ENCODE data around the gene GRPEL2.

The GRPEL2 gene, protein sequence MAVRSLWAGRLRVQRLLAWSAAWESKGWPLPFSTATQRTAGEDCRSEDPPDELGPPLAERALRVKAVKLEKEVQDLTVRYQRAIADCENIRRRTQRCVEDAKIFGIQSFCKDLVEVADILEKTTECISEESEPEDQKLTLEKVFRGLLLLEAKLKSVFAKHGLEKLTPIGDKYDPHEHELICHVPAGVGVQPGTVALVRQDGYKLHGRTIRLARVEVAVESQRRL

DNA sequence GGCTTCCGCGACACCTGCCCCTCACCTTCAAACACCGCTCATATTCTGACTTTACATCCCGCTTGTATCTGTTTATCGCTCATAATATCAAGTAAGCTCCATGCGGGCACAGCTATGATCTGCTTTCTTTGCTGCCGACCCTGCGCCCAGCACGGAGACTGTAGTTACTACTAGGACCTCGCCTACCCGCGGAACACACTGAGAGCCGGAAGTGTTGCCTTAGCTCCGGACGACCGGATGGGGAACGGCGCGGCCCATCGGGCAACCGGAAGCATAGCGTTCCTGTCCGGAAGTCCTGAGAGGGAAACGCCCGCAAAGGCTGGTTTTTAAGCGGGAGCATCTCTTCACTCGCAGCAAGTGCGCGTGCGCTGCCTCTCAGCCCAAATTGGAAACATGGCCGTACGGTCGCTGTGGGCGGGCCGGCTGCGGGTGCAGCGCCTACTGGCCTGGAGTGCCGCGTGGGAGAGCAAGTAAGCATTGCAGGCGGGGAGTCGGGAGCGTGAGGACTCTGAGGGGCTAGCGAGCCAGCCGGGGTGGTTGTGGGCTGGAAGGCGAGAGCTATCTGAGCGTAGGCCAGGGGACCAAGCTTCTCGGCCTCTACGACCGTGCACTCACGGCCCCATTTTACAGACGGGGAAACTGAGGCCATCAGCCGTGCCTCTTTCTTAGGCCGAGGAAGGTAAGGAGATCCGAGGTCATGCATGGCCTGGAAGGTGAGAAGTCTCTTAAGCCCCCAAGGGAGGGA, at the start of gene GRPEL2:
GRPEL2 (plus strand) TSS at position 353 of the 745 bp plus-strand sequence; CDS start at position 394, 41 bp downstream.
- Mint-ChIP-seq H3K27me3 (no peaks in the 10 kb centered on the region), H3K4me3 (peak within 1 kb of the TSS; percentile 91), H3K9me3 (no peaks in the 10 kb centered on the region), H3K36me3 (peaks cover 23% of the 10 kb centered on the region), H3K4me1 (peaks cover 21% of the 10 kb centered on the region), H3K27ac (peak within 1 kb of the TSS; percentile 86)
- ATAC-seq = peak; percentile 97

DNA sequence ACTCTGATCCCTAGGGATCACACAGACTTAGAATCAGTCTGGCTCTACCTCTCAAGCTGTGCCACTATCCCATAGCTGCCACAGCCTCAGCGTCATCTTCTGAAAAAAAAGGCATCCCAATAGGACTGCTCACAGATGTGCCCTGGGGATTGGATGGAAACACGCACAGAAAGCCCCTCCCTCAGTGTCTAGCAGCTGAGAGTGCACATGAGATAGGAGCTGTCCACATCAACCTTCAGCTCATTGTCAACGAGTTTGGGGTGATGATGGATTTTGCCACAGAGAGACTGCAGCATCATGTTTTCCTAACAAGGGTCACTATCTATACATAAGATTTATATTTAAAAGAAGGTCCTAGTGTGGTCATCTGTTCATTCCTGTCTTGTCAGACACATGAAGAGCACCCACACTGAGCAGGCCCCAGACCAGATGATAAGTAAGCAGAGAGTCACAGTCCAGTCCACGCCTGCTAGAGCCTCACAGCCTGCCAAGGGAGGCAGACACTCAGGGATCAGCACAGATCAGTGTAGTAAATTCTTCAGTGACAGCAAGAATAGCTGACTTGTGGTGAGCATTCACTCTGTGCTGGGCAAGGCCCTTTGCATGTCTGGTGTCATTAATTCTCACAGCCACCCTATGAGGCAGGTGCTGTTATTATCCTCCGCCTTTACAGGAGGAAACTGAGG, 47.8 kb upstream of the GRPEL2 start:
- no peak overlapping the region for H3K4me3 Mint-ChIP-seq
- no peaks in the 10 kb centered on the region for H3K36me3 Mint-ChIP-seq
- no peak for ATAC-seq
- peaks cover 52% of the 10 kb centered on the region for H3K27me3 Mint-ChIP-seq
- peaks cover 9% of the 10 kb centered on the region for H3K4me1 Mint-ChIP-seq
- H3K27ac Mint-ChIP-seq = no peak overlapping the region
- H3K9me3 Mint-ChIP-seq = no peaks in the 10 kb centered on the region

DNA sequence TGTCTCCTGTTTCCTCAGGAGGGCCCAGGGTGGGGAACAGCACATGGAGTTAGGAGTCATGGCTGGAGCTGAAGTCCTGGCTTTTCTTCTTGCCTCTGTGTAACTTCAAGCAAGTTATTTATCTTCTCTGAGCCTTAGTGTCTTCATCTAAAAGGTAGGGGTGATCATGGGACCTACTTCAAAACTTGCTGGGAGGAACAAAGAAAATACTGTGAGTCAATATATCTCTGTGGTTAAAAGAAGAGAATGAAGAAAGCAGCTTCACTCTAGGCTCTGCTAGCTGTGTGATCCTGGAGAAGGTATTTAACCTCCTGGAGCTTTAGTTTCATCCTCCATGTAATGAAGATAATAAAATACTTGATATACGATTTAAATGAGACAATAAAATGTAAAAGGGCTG, 47.1 kb upstream of the GRPEL2 start:
- Mint-ChIP-seq H3K4me1 (peaks cover 9% of the 10 kb centered on the region), H3K27me3 (peaks cover 55% of the 10 kb centered on the region), H3K4me3 (no peak overlapping the region), H3K36me3 (no peaks in the 10 kb centered on the region), H3K9me3 (no peaks in the 10 kb centered on the region), H3K27ac (no peak overlapping the region)
- ATAC-seq = no peak

DNA sequence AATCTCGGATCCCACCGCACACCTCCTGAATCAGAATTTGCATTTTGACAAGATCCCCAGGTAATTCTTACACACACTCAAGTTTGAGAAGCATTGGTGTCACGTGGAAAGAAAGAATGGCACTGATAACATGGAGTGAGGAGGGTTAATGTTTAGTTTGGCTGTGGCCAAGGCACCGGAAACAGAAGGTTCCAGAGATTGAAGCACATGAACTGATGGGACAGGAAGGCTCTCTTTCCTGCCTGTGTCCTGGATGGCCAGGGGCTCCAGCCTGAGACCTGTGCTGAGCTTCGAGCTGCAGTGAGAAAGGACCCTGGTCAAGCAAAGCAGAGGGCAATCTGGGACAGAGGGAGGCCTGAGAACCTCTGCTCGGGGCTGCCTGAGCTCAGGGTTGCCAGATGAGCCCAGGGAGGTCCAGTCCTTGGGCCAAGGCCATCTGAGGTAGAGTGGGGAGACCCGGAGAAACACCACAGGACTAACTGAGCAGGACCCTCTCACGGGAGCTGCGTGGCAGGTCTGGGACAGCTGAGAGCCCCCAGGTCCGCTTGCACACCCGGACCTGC, 46.4 kb upstream of the GRPEL2 start:
- H3K4me1 Mint-ChIP-seq = peaks cover 9% of the 10 kb centered on the region
- no peak overlapping the region for H3K27ac Mint-ChIP-seq

DNA sequence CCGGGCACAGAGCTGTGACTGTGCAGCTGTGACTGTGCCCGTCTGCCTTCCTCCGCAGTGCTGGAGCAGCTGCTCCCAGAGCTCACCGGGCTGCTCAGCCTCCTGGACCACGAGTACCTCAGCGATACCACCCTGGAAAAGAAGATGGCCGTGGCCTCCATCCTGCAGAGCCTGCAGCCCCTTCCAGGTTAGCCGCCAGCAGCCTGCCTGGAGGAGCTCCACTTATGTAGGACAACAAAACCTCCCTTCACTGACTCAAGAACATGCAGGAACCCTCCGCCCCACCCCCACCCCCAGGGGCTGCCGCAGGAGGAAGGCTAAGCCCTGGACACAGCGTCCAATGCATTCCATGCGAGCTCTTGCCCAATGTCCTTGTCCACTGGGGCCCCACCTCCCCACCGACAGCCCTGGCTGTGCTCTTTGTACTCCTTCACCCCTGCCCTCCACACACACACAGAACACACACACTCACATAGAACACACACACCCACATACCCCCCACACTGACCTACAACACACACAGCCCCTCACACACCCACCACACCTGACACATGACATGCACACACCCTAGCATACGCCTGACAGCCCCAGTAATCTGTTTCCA, 45.7 kb upstream of the GRPEL2 start:
- no peaks in the 10 kb centered on the region for H3K9me3 Mint-ChIP-seq
- ATAC-seq = no peak
- no peak overlapping the region for H3K27ac Mint-ChIP-seq
- no peak overlapping the region for H3K4me3 Mint-ChIP-seq
- no peaks in the 10 kb centered on the region for H3K36me3 Mint-ChIP-seq
- peaks cover 9% of the 10 kb centered on the region for H3K4me1 Mint-ChIP-seq
- H3K27me3 Mint-ChIP-seq = peaks cover 65% of the 10 kb centered on the region

More for the DNA sequence above, 46.4 kb upstream of the GRPEL2 start:
- Mint-ChIP-seq H3K27me3 (peaks cover 59% of the 10 kb centered on the region), H3K4me3 (no peak overlapping the region), H3K9me3 (no peaks in the 10 kb centered on the region), H3K36me3 (no peaks in the 10 kb centered on the region)
- ATAC-seq = no peak

DNA sequence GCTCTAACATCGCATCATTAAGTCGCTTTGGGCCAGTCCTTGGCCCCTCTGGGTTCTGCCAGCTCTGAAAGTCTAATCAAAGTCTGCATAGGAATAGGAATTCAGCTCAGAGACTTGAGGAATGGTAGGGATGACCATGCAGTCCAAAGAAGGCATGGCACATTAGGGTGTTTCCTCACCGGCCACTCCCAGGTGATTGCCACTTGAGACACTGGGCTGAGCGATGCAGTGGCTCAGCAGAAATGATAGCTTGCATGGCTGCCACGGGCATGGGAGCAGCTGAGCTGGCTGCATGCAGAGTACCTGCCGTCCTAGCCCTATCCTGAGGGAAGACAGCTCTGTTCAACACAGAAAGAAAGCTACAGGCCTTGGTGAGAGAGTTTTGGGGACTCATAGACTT, 44.9 kb upstream of the GRPEL2 start:
- peaks cover 62% of the 10 kb centered on the region for H3K27me3 Mint-ChIP-seq
- ATAC-seq = no peak
- no peak overlapping the region for H3K27ac Mint-ChIP-seq
- H3K4me1 Mint-ChIP-seq = peaks cover 3% of the 10 kb centered on the region
- no peaks in the 10 kb centered on the region for H3K9me3 Mint-ChIP-seq
- H3K4me3 Mint-ChIP-seq = no peak overlapping the region
- no peaks in the 10 kb centered on the region for H3K36me3 Mint-ChIP-seq

DNA sequence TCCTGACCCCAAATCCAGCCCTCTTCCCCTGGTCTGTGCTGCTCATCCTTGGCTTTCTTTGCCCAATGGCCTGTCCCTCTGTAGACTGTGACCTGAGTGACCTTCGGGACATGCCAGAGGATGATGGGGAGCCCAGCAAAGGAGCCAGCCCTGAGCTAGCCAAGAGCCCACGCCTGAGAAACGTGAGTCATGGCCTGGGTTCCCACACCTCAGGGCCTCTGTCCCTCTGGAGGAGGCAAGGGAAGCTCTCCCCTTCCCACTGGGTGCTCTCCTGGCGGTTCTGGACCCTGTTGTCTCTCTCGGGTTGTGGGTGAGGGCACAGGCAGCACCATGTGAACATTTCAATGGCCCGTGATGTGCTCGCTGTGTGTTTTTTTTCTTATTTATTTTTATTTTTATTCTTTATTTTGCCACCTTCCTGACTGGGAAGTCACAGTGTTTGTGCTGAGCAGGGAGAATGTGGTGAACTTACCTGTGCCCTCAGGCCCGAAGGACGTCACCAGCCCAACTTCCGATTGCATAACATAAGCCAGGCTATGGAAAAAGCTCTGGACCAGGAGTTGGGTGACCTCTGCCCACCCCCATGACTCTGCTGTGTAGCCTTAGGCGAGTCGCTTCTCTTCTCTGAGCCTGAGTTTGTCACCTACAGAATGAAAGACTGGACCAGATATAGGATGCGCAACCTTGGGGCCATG, 44.1 kb upstream of the GRPEL2 start:
- ATAC-seq = no peak
- no peak overlapping the region for H3K4me3 Mint-ChIP-seq
- no peaks in the 10 kb centered on the region for H3K4me1 Mint-ChIP-seq
- H3K36me3 Mint-ChIP-seq = no peaks in the 10 kb centered on the region
- no peaks in the 10 kb centered on the region for H3K9me3 Mint-ChIP-seq
- peaks cover 58% of the 10 kb centered on the region for H3K27me3 Mint-ChIP-seq
- no peak overlapping the region for H3K27ac Mint-ChIP-seq

DNA sequence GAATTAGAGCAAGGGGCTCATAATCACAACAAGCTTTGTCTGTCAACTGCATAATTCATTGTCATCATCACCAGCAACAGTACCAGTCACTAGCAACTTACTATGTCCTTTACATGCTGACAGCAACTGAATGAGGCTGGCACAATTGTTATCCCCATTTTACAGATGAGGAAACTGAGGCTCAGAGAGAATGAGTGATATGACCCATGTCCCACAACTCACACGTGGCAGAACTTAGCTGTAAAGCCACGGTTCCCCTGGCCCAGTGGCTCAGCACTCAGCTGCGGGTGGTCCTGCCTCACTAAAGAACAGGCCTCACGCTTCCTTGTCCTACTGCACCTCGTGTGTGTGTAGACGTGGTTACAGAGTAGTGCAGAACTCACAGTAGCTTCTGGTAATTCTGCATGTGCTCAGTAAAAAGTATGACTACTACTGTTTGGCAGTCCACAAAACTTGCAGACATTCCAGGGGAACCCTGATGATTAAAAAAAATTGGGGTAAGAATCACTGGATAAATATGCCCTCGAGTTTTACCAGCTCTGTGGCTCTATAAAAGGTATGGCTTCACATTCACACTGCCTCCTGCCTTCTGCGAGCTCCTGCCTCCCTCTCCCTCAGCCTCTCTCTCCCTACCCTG, 43.4 kb upstream of the GRPEL2 start:
- no peaks in the 10 kb centered on the region for H3K36me3 Mint-ChIP-seq
- peaks cover 58% of the 10 kb centered on the region for H3K27me3 Mint-ChIP-seq
- H3K4me3 Mint-ChIP-seq = no peak overlapping the region
- ATAC-seq = no peak
- no peaks in the 10 kb centered on the region for H3K9me3 Mint-ChIP-seq
- H3K27ac Mint-ChIP-seq = no peak overlapping the region
- H3K4me1 Mint-ChIP-seq = no peaks in the 10 kb centered on the region

DNA sequence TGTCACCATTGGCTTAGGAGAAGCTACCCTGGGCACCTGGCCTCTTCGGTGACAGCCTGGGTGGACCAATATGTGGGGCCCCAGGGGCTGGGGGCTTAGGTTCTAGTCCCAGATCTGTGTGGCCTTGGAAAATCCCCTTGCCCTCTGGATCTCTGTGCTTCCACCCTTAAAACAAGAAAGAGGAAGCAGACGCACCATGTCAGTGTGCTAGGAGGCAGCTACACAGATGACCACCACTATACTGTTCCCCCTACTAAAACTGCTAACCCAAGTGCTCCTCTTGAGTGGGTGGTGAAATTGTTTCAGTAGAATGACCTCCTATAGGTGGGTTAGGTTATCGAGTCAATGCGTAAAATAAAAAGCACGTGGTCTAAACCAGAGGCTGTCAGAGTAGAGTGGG, 42.7 kb upstream of the GRPEL2 start:
- Mint-ChIP-seq H3K27me3 (peaks cover 58% of the 10 kb centered on the region), H3K9me3 (no peaks in the 10 kb centered on the region), H3K36me3 (no peaks in the 10 kb centered on the region), H3K4me3 (no peak overlapping the region), H3K27ac (no peak overlapping the region), H3K4me1 (no peaks in the 10 kb centered on the region)
- ATAC-seq = no peak

DNA sequence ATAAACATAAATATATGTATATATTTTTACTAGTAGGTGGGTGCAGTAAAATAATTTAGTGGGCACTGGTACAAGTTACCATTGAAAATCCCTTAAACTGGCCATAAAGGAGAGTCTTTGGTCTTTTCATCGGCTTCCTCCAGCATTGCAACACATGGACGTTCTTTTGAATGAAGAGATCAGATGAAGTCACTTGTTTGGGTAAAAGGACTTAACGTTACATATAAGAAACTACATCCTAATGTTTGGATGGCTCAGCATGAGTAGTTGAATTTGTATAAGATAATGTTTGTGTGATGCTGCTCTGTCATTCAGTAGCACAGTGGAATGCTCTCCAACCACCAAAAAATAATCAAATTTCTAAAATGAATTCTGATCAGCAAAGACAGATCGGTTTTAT, 42.1 kb upstream of the GRPEL2 start:
- Mint-ChIP-seq H3K36me3 (no peaks in the 10 kb centered on the region), H3K4me3 (no peak overlapping the region), H3K27me3 (peaks cover 58% of the 10 kb centered on the region), H3K27ac (no peak overlapping the region), H3K4me1 (no peaks in the 10 kb centered on the region), H3K9me3 (no peaks in the 10 kb centered on the region)
- ATAC-seq = no peak

DNA sequence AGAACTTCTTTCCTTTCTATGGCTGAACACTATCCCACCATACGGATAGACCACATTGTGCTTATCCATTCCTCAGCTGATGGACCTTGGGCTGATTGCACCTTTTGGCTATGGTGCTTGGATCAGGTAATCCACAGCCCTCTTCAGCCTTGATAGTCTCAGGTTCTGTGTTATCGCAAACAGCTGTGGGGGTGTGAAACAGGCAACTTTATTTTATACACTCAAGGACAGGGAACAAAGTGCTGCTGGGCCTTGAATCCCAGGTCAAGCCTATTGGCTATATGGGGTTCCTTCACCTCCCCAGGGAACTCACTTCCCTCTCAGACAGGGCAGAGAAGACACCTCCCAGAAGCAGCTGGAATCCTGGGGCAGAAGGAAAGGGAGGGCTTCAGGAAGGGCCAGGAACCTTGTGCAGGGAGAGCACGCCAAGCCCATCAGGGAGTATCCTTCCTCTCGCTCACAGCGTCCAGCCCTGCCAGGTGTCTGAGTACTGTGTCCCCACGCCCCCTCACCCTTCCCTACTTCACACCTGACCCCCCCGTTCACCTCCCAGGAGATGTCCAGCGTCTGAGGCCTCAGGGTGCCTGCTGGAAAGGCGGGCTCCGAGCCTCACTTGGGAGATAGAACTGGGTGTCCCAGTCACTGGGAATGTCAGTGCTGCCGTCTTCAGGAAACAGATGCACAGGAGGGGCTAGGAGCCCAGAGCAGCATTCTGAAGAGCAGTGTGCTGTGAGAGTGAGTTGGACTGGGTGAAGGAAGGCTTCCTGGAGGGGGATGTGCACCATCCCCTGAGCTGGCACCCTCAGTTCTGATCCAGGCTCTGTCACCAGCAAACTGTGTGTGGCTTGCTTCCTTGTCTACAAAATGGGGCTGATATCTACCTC, 40.9 kb upstream of the GRPEL2 start:
- ATAC-seq = no peak
- Mint-ChIP-seq H3K36me3 (no peaks in the 10 kb centered on the region), H3K27ac (no peak overlapping the region), H3K4me3 (no peak overlapping the region), H3K27me3 (peaks cover 46% of the 10 kb centered on the region), H3K9me3 (no peaks in the 10 kb centered on the region), H3K4me1 (no peaks in the 10 kb centered on the region)

DNA sequence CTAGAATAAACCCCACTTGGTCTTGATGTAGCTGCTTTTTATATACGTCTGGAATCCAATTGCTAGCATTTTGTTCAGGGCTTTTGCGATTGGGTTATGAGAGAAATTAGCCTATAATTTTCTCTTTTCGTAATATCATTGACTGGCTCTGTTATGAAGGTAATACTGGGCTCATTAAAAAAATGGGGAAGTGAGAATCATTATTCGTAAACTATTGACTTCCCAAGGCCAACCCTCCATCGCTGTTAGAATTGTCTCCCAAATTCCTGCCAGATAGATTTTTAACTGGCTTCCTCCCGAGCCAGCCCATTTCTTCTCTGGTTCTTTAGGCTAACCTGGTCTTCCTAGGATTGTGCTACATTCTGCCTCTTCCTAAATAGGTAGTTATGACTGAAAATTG, 35.9 kb upstream of the GRPEL2 start:
- no peak for ATAC-seq
- Mint-ChIP-seq H3K9me3 (no peaks in the 10 kb centered on the region), H3K27me3 (peaks cover 11% of the 10 kb centered on the region), H3K36me3 (no peaks in the 10 kb centered on the region), H3K27ac (no peak overlapping the region), H3K4me1 (no peaks in the 10 kb centered on the region), H3K4me3 (no peak overlapping the region)

DNA sequence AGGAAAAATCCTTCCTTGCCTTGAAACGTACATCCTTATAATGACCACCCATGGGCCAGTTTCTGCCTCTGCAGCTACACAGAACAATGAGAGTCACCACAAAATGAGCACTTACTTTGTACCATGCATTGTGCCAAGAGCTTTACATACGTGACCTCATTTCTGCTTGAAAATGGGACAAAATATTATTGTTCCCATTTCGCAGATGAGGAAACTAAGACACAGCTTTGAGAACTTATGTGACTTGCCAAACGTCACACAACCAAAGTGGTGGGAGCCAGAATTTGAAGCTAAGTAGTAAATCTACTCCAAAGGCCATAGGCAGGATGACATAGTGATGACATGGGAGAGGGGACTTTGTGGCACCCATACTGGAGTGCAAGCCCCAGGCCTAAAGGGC, 34.8 kb upstream of the GRPEL2 start:
- no peak overlapping the region for H3K27ac Mint-ChIP-seq
- peaks cover 6% of the 10 kb centered on the region for H3K27me3 Mint-ChIP-seq
- no peak overlapping the region for H3K4me3 Mint-ChIP-seq
- H3K9me3 Mint-ChIP-seq = no peaks in the 10 kb centered on the region
- no peak for ATAC-seq
- no peaks in the 10 kb centered on the region for H3K4me1 Mint-ChIP-seq
- H3K36me3 Mint-ChIP-seq = no peaks in the 10 kb centered on the region
